Islet precursor cell (in vitro differentiated cells): ENCODE results near the gene ARID3C.

Source experiments
- DNase-seq: peaks from one replicate; pipeline ENCODE4 v3.0.0-alpha.2; 2018

ARID3C gene

DNA sequence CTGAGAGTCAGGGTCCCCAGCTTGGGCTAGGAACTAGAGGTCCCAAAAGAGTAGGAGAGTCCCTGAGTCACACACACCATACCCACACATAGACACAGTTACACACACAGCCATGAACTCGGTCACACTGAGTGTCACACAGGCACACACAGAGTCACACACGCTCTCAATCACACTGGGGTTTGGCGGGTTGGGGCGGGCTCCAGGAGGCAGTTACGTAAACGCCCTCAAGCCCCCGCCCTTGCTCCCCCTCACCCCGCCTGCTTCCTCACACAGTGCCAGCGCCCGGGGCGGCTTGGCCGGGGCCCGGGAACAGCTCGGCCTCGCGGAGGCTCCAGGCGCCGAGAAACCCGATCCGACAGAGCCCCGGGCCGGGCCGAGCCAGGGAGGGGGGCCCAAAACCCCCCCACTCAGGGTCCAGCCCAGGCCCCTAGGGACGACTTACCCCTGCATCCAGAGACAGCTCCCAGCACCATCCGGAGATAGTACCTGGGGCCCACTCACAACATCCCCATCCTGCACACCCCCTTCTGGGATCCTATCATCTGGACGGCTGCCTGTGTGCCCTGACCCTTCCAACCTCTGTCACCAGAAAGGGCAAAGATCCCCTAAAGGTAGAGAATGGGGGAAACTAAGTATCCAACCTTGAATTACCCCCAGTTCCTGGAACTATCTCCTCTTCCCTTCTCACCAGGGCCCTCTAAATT lies 35.8 kb downstream of the ARID3C start:
- peak; percentile 76 for DNase-seq

DNA sequence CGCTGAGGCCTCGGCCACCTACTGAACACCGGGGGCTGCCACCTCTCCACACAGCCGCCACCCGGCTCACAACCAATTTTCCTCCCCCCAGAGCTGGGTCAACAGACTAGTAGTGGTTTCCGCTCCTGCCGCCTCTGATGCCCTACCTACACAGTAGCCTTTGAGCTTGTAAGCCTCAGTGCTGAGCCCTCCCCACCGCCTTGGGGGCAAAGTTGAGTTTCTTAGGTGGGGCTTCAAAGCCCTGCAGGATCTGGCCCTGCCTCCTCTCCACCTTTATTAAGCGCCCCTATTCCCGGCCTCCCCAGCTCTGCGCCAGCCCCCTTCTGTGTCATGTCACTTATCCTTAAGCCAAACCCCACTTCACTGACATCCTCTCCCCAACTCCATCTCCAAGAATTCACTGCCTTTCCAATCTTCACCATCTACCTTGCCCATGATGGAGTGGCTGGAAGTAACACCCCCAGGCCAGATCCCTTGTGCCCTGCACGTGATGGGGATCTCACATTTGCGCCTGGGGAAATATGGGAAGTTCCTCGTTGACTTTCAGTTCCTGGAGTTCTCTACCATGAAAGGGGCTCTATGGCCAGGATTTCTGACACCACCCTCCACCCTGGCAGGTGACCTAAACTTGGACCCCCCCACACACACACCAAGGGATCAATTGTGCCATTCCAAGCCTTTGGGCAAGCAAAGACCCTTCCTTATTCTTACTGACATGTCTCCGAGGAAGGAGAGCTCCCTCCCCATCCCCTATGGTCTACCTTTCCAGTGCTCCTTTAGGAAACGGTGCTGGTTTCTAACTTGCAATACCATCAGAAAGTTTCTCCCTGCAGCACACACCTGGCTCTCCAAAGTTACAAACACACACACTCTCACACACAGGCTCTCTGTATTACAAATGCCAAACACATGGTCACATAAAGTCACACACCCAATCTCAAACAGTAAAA lies 36.7 kb downstream of the ARID3C start:
- no peak for DNase-seq

DNA sequence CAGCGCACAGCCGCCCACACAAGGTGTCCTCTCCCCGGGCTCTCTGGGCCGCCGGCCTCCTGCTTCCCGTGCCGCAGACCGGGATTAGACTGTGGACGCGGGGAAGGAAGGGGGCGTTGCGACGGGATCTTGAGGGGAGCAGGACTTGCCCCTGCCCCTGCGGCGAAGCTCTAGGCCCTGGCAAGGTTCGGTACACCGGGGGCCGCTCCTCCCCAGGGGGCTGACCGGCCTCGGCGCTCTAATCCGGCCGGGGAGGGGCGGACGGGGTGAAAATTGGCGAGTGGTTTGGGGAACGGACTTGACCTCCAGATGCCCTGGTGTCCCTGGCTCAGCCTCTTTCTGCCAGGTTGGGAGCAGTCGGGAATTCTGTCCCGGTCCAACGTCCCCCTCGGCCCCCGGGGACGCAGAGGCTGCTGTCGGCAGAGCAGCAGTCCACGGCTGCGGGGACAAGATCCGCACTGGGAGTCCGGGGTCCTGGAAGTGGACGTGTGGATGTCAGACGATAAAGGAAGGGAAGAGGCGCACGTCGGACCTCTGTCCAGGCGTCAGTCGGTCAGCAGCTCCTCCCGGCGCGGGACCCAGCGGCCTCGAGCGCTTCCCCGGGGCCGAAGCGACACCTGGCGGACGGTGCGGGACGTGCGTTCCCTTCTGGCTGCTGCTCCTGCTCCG lies 37.5 kb downstream of the ARID3C start:
- DNase-seq = peak; percentile 94

- peak; percentile 65 for DNase-seq
Measured at GRCh38 chr9:34590381-34591247, 38.3 kb downstream of the ARID3C start.

GRCh38 chr9:34589636-34590380 lies 39.1 kb downstream of the ARID3C start, which contains the start of gene CNTFR:
Gene CNTFR (minus strand): TSS chr9:34589724. CDS start chr9:34568981, 20,743 bp downstream.
- DNase-seq = peak; percentile 63

DNA sequence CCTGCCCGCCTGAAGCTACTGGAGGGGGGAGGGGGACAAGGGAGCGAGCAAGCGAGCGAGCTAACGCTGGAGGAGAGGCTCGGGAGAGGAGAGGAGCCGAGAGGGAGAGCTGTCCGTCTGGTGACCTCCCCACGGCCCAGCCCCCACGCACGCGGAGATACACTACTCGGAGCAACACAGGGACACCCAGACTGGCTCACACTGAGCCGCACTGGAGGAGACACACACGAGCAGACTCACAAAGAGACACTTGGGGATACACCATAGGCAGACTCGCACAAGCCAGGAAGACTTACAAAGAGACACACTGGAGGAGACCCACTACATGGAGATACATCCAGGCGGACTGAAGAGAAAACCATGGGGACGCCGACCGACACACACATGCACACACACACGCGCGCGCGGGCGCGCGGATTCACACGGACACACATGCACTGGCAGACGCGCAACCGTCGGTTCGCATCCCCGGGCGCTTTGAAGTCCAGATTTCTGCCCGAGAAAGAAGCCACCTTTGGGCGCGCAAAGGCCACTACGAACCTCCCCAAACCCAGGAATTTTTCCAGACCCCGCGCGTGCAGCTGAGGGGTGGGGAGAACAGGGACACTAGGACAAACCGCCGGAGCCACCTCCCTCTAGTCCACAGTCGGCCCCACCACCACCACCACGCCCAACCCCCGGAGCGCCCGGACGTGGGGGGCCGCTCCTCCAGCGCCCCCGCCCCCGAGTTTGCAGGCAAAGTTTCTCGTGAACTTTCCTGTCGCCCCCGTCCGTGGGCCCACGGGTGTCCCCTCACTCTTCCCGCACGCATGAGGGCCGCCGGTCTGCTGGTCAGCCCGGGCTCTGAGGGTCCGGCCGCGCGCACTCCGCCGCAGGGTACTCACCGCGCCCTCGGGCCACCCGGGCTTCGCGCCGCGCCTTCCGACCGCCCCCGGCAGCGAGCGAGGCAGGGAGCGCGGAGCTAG lies 39.9 kb downstream of the ARID3C start:
- no peak for DNase-seq

DNA sequence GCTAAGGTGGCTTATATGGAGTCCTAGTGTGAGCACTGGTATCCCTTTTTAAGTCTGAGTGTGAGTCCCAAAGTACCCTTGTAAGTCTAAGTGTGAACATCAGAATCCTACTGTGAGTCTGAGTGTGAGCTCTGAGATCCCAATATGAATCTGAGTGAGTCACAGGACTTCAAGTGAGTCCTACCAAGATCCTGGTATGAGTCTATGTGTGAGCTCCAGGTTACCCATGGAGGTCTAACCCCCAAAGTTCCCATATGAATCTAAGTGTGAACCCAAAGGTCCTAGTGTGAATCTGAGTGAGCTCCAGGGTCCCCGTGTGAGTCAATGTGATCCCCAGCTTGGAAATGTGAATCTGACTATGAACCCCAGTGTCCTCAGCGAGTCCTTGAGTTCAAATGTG lies 41.6 kb downstream of the ARID3C start:
- DNase-seq = no peak

- no peak for DNase-seq
Measured at GRCh38 chr9:34585946-34586669, 42.8 kb downstream of the ARID3C start.

DNA sequence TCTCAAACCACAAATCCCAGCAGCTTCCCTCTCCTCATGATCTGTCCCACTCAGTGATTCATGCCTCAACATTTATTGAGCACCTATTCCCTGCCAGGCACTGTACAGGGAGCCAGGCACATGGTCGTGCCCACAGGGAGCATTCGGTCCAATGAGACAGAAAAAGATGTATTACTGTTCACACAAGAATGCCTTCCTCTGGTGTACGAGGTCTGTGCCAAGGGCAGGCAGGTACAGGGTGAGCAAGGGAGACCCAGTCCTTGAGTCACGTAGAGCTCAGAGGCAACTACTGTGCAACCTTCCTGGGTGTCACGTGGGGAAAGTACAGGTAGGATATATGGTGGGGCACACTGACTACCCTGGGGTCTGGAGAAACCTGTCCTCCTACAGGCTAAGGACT lies 43.9 kb downstream of the ARID3C start:
- no peak for DNase-seq

DNA sequence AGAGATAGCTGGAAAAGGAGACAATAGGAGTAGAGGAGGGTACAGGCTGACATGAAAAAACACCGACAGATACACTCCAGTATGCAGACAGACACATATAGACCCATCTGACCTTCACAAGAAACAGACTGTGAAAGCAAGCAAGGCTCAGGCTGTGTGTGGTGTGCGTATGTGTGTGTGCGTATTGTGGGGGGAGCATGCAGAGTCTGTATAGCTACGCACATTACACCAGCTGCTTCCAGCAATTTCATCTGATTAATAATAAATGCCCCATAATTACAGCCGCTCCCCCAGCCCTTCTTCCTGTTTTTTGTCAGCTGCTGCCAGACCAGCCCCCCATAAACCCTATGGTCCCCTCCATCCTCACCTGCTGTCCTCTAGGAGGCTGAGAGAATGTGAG lies 46.1 kb downstream of the ARID3C start:
- DNase-seq = no peak

DNA sequence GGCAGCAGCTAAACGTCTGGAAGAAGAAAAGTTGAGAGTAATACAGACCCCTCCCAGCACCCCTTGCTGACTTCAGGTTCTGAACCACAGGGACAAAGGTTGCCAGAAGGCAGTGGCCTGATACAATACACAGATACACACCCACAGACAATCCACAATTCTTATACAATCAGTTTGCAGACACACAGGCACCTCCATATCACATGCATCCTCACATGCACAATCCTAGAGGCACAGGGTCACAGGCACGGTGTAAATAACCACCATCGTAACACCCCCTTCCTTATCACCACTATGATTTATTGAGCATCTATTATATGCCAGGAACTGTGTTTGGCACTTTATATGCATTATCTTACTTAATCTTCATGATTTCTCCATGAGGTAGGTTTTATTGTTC lies 47.5 kb downstream of the ARID3C start:
- no peak for DNase-seq

DNA sequence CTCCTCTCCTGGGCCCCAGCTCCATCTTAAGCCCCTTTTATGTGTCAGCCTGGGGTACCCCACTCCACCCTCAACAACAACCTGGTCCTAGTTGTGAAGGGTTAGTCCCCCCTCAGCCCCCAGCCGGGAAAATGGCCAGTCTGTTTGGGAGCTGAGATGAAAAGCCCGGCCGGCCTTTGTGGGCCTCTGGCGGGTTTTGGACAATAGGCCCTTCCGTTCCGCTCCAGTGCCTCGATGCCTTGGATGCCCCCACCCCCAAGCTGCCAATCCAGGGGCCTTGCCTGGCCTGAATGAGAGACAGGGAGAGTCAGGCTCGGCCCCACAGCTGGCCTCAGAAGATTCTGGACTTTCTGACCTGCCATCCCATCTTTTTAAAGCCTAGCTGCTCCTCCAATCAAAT lies 48.5 kb downstream of the ARID3C start:
- no peak for DNase-seq

- DNase-seq = no peak
Measured at GRCh38 chr9:34579808-34580163, 49.1 kb downstream of the ARID3C start.

GRCh38 chr9:34579104-34579807 lies 49.6 kb downstream of the ARID3C start:
- no peak for DNase-seq

- DNase-seq = peak; percentile 89
Measured at GRCh38 chr9:34578241-34579103, 50.4 kb downstream of the ARID3C start.

- DNase-seq = peak; percentile 77
Measured at GRCh38 chr9:34577400-34578240, 51.2 kb downstream of the ARID3C start.
